Gastroesophageal sphincter (tissue), 3 donors: Measurements from ENCODE around the gene TMEM178B.

Experiments used
- CTCF ChIP-seq, 4 experiments: fragments of 200-600 bp in 2 of 4; fragments of 450-650 bp in 2 of 4; sonication (generic) in 1 of 4; IDR thresholded peaks; one replicate each; pipeline ENCODE4 v1.5.1; 2017 to 2019; ENCODE audit warnings: antibody characterized with exemption in 4 of 4, mild to moderate bottlenecking in 2 of 4, moderate library complexity in 2 of 4
- POLR2A ChIP-seq, 2 donors: fragments of 450-650 bp; IDR thresholded peaks; one replicate each; pipeline ENCODE4 v1.6.1; 2017; ENCODE audit warnings: antibody characterized with exemption in 2 of 2, mild to moderate bottlenecking in 2 of 2, moderate library complexity in 1 of 2

- TF ChIP-seq CTCF (IDR thresholded peaks at IDR 0.05), result no peak
- TF ChIP-seq POLR2A (IDR thresholded peaks at IDR 0.05), result no peak
Observed at GRCh38 chr7:141290365-141290764, 216.5 kb downstream of the TMEM178B start.
